ENCODE results near the gene NALF2.

NALF2 gene

GRCh38 chrX:69552512-69552911 is 48.4 kb downstream of the NALF2 start:
- no peak for TF ChIP-seq CTCF (IDR thresholded peaks at IDR 0.05; ENCODE audit: extremely low read depth, insufficient read depth, missing control alignments)
- DNase-seq (ENCODE audit: low spot score): no peak
- in situ Hi-C loops (cut with MboI; ENCODE audit: low pct_unique_long_range_greater_than_20kb, low sequenced_read_pairs, unreplicated experiment): no loop called here

Measured in GM13977 (cell line).